Activated T-helper 2 cell treated with anti-CD3 and anti-CD28 coated beads, Interferon-gamma antibody, Interleukin-2, Interleukin-4, amounts not matched to agents 10 μg/mL and 5 μg/mL and 100 μg/mL, durations not matched to agents 14 hours and 24 hours and 36 hours (primary cell): ENCODE results near the gene PRICKLE2. TPM values are rescaled to one million over a fixed set of nuclear protein-coding genes. Genes with fewer than 3 reads are reported as not detected.

Experiments
- DNase-seq: peaks from one replicate; pipeline ENCODE4 v3.0.0; 2021; ENCODE audit warnings: low spot score
- H3K27ac Mint-ChIP-seq: one replicate; pipeline ENCODE4 v1.8.0; 2021; ENCODE audit warnings: mixed read lengths
- H3K27me3 Mint-ChIP-seq: one replicate; pipeline ENCODE4 v1.8.0; 2021; ENCODE audit warnings: low read depth, mixed read lengths
- H3K36me3 Mint-ChIP-seq: one replicate; pipeline ENCODE4 v1.8.0; 2021; ENCODE audit warnings: low read depth, mixed read lengths
- H3K4me1 Mint-ChIP-seq: one replicate; pipeline ENCODE4 v1.8.0; 2021; ENCODE audit warnings: low read depth, mixed read lengths
- H3K4me3 Mint-ChIP-seq: one replicate; pipeline ENCODE4 v1.8.0; 2021; ENCODE audit warnings: low read depth, mild to moderate bottlenecking, moderate library complexity, mixed read lengths
- H3K9me3 Mint-ChIP-seq: one replicate; pipeline ENCODE4 v1.8.0; 2021; ENCODE audit warnings: mixed read lengths
- intact Hi-C: fragments of 100-400 bp; cut with micrococcal nuclease; formaldehyde crosslinking; loops from one replicate; pipeline ENCODE4 v1.15.1; 2023
- total RNA-seq: library from RNA; stranded (reverse); gene quantifications from 2 replicates; pipeline ENCODE4 v1.2.3, GENCODE V29; 2022

The PRICKLE2 gene
- total RNA-seq, 1 donor from 2014 or later, result not detected

DNA sequence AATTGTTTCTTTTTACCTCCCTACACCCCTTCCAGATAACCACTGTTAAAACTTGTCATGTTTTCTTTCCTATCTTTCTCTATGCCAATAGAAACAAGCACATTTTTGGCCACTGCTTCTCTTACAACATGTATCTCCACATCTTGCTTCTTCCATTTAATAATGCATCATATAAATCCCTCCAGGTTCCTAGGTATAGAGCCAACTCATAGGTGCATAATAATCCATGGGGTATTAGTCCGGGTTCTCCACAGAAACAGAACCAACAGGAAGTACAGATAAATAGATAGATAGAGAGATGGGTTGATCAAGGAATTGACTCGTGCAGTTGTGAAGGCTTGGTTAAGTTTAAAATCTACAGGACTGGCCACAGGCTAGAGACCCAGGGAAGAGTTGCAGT is 160.5 kb downstream of the PRICKLE2 start:
- intact Hi-C loops, result no loop called here
- H3K27ac Mint-ChIP-seq, result no peak overlapping the region

DNA sequence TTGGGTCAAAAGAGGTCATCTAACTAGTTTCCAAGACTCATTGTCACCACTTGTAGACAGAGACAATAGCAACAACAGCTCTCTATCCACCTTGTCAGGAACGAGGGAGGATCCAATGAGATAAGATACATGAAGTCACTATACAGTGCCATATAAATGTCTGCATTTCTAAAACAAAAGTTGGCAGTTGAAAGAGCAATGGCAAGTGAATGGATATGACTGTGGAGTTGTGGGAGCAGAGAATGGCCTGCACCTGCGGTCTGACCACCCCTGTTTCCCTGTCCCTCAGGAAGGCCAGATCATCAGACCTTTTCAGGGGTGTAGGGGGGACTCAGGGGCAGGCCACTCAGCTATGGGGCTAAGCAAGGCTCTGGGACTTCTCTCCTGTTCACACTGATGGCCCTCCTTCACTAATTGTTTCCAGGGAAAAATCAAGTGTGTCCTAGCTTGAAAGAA is 161.3 kb downstream of the PRICKLE2 start:
- H3K36me3 Mint-ChIP-seq, result no peaks in the 10 kb centered on the region
- H3K9me3 Mint-ChIP-seq, result no peaks in the 10 kb centered on the region
- H3K27ac Mint-ChIP-seq, result no peak overlapping the region
- intact Hi-C loops, result no loop called here
- H3K4me3 Mint-ChIP-seq, result no peak overlapping the region
- no peaks in the 10 kb centered on the region for H3K4me1 Mint-ChIP-seq
- no peak for DNase-seq
- H3K27me3 Mint-ChIP-seq, result peaks cover 22% of the 10 kb centered on the region

More for the DNA sequence above, 160.5 kb downstream of the PRICKLE2 start:
- no peaks in the 10 kb centered on the region for H3K36me3 Mint-ChIP-seq
- no peak overlapping the region for H3K4me3 Mint-ChIP-seq
- no peaks in the 10 kb centered on the region for H3K4me1 Mint-ChIP-seq
- no peaks in the 10 kb centered on the region for H3K9me3 Mint-ChIP-seq
- no peak for DNase-seq
- peaks cover 22% of the 10 kb centered on the region for H3K27me3 Mint-ChIP-seq

GRCh38 chr3:64063207-64063982 is 161.9 kb downstream of the PRICKLE2 start:
- H3K27ac Mint-ChIP-seq, result no peak overlapping the region
- DNase-seq, result no peak
- no peaks in the 10 kb centered on the region for H3K36me3 Mint-ChIP-seq
- H3K4me3 Mint-ChIP-seq, result no peak overlapping the region
- H3K9me3 Mint-ChIP-seq, result no peaks in the 10 kb centered on the region
- intact Hi-C loops, result no loop called here
- H3K27me3 Mint-ChIP-seq, result peaks cover 21% of the 10 kb centered on the region
- no peaks in the 10 kb centered on the region for H3K4me1 Mint-ChIP-seq

GRCh38 chr3:64061628-64062027 is 163.6 kb downstream of the PRICKLE2 start:
- no peak overlapping the region for H3K4me3 Mint-ChIP-seq
- peaks cover 28% of the 10 kb centered on the region for H3K27me3 Mint-ChIP-seq
- intact Hi-C loops, result no loop called here
- H3K9me3 Mint-ChIP-seq, result no peaks in the 10 kb centered on the region
- no peaks in the 10 kb centered on the region for H3K36me3 Mint-ChIP-seq
- H3K4me1 Mint-ChIP-seq, result no peaks in the 10 kb centered on the region
- no peak for DNase-seq
- no peak overlapping the region for H3K27ac Mint-ChIP-seq

- H3K4me1 Mint-ChIP-seq, result no peaks in the 10 kb centered on the region
- intact Hi-C loops, result loop anchor here (10.0 kb wide), 1 partner anchor 95 kb away; no protein-coding TSS in a partner anchor
- H3K36me3 Mint-ChIP-seq, result no peaks in the 10 kb centered on the region
- no peaks in the 10 kb centered on the region for H3K9me3 Mint-ChIP-seq
- no peak overlapping the region for H3K27ac Mint-ChIP-seq
- DNase-seq, result no peak
- peaks cover 25% of the 10 kb centered on the region for H3K27me3 Mint-ChIP-seq
- no peak overlapping the region for H3K4me3 Mint-ChIP-seq
These were observed 165.6 kb downstream of the PRICKLE2 start for GRCh38 chr3:64059484-64060175.

DNA sequence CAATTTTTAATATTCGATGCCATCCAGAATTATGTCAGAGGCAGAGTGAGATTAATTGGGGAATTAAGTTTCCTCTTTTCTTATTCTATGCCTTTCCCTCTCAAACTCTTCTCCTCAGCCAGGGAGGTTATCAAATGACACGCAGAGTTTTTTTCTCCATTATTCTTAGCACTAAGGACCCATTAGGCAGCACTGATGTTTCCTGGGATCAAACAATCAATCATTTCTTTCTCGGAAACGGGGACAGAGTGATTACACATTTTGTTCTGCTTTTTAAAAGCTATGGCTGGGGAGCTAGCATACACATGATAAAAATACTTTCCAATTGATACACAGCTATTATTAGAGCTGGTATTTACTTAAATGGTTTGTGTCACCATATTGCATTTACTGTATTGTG is 166.7 kb downstream of the PRICKLE2 start:
- intact Hi-C loops, result loop anchor here (10.0 kb wide), 1 partner anchor 96 kb away; no protein-coding TSS in a partner anchor
- DNase-seq, result no peak
- peaks cover 24% of the 10 kb centered on the region for H3K27me3 Mint-ChIP-seq
- H3K27ac Mint-ChIP-seq, result no peak overlapping the region
- H3K4me3 Mint-ChIP-seq, result no peak overlapping the region
- H3K9me3 Mint-ChIP-seq, result no peaks in the 10 kb centered on the region
- no peaks in the 10 kb centered on the region for H3K36me3 Mint-ChIP-seq
- H3K4me1 Mint-ChIP-seq, result no peaks in the 10 kb centered on the region

DNA sequence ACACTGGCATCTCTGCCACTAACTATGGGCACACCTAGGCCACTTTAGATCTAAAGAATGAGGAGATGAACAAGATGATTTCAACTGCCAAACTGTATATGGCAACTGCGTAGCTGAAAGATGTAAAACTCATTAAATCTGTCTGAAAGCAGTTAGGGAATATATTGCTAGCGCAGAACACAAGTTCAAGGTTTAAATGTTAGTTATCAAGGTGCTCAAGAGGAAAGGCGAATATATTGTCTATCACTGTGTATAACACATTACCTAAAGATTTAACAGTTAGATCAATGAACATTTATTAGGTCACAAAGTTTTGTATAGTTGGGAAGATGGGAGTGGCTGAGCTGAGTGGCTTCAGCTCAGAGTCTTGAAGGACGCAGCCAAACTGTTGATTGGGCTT is 168.0 kb downstream of the PRICKLE2 start:
- Mint-ChIP-seq H3K9me3 (no peaks in the 10 kb centered on the region), H3K4me3 (no peak overlapping the region), H3K27ac (no peak overlapping the region), H3K27me3 (peaks cover 20% of the 10 kb centered on the region), H3K36me3 (no peaks in the 10 kb centered on the region), H3K4me1 (no peaks in the 10 kb centered on the region)
- intact Hi-C loops, result loop anchor here (10.0 kb wide), 1 partner anchor 98 kb away; no protein-coding TSS in a partner anchor
- no peak for DNase-seq

- peaks cover 19% of the 10 kb centered on the region for H3K27me3 Mint-ChIP-seq
- no peaks in the 10 kb centered on the region for H3K4me1 Mint-ChIP-seq
- H3K9me3 Mint-ChIP-seq, result no peaks in the 10 kb centered on the region
- H3K36me3 Mint-ChIP-seq, result no peaks in the 10 kb centered on the region
- DNase-seq, result no peak
- no peak overlapping the region for H3K27ac Mint-ChIP-seq
- intact Hi-C loops, result loop anchor here (10.0 kb wide), 1 partner anchor 98 kb away; no protein-coding TSS in a partner anchor
- no peak overlapping the region for H3K4me3 Mint-ChIP-seq
These were observed 168.6 kb downstream of the PRICKLE2 start for GRCh38 chr3:64056606-64057180.

GRCh38 chr3:64055076-64055475 is 170.2 kb downstream of the PRICKLE2 start:
- no peak overlapping the region for H3K27ac Mint-ChIP-seq
- no peak for DNase-seq
- intact Hi-C loops, result loop anchor here (10.0 kb wide), 1 partner anchor 100 kb away; no protein-coding TSS in a partner anchor
- H3K4me3 Mint-ChIP-seq, result no peak overlapping the region
- no peaks in the 10 kb centered on the region for H3K9me3 Mint-ChIP-seq
- peaks cover 3% of the 10 kb centered on the region for H3K4me1 Mint-ChIP-seq
- peaks cover 17% of the 10 kb centered on the region for H3K27me3 Mint-ChIP-seq
- H3K36me3 Mint-ChIP-seq, result no peaks in the 10 kb centered on the region

GRCh38 chr3:64054488-64054887 is 170.8 kb downstream of the PRICKLE2 start:
- H3K4me1 Mint-ChIP-seq, result peaks cover 6% of the 10 kb centered on the region
- H3K27ac Mint-ChIP-seq, result no peak overlapping the region
- intact Hi-C loops, result loop anchor here (10.0 kb wide), 1 partner anchor 100 kb away; no protein-coding TSS in a partner anchor
- DNase-seq, result no peak
- H3K4me3 Mint-ChIP-seq, result no peak overlapping the region
- no peaks in the 10 kb centered on the region for H3K9me3 Mint-ChIP-seq
- peaks cover 16% of the 10 kb centered on the region for H3K27me3 Mint-ChIP-seq
- no peaks in the 10 kb centered on the region for H3K36me3 Mint-ChIP-seq

GRCh38 chr3:64053581-64053980 is 171.7 kb downstream of the PRICKLE2 start:
- Mint-ChIP-seq H3K27me3 (peaks cover 9% of the 10 kb centered on the region), H3K9me3 (no peaks in the 10 kb centered on the region), H3K4me1 (peaks cover 14% of the 10 kb centered on the region), H3K36me3 (no peaks in the 10 kb centered on the region), H3K27ac (no peak overlapping the region), H3K4me3 (no peak overlapping the region)
- intact Hi-C loops, result loop anchor here (10.0 kb wide), 1 partner anchor 101 kb away; no protein-coding TSS in a partner anchor
- DNase-seq, result no peak

GRCh38 chr3:64053117-64053516 is 172.1 kb downstream of the PRICKLE2 start:
- peaks cover 7% of the 10 kb centered on the region for H3K27me3 Mint-ChIP-seq
- peaks cover 14% of the 10 kb centered on the region for H3K4me1 Mint-ChIP-seq
- no peak overlapping the region for H3K27ac Mint-ChIP-seq
- H3K4me3 Mint-ChIP-seq, result no peak overlapping the region
- no peaks in the 10 kb centered on the region for H3K36me3 Mint-ChIP-seq
- DNase-seq, result no peak
- H3K9me3 Mint-ChIP-seq, result no peaks in the 10 kb centered on the region
- intact Hi-C loops, result loop anchor here (10.0 kb wide), 1 partner anchor 102 kb away; no protein-coding TSS in a partner anchor
